ENCODE results near the gene HRCT1. TPM values are rescaled to one million over a fixed set of nuclear protein-coding genes. Genes with fewer than 3 reads are reported as not detected.
A peak's percentile ranks its signal among the peaks of the same experiment; 100 is the strongest.
"Not testable (repeated sequence)": the region's sequence is repeated elsewhere in the genome, so short reads cannot be mapped to it uniquely, and the experiment has no call there.

The HRCT1 gene
- total RNA-seq, 1 donor from 2014 or later: not detected

- H3K27ac Mint-ChIP-seq (ENCODE audit: unreplicated experiment): no peak overlapping the region
- DNase-seq: no peak
- H3K36me3 Mint-ChIP-seq (ENCODE audit: unreplicated experiment): peaks cover 17% of the 10 kb centered on the region
- H3K27me3 Mint-ChIP-seq (ENCODE audit: unreplicated experiment): no peaks in the 10 kb centered on the region
- no peak overlapping the region for H3K4me3 Mint-ChIP-seq (ENCODE audit: unreplicated experiment)
- H3K4me1 Mint-ChIP-seq (ENCODE audit: low read depth, unreplicated experiment): no peaks in the 10 kb centered on the region
- no peak for TF ChIP-seq CTCF (IDR thresholded peaks at IDR 0.05; ENCODE audit: partially characterized antibody, unreplicated experiment)
- peaks cover 4% of the 10 kb centered on the region for H3K9me3 Mint-ChIP-seq (ENCODE audit: unreplicated experiment)
Measured at GRCh38 chr9:35872505-35872904, 33.5 kb upstream of the HRCT1 start.

GRCh38 chr9:35882263-35882848 lies 23.6 kb upstream of the HRCT1 start:
- no peaks in the 10 kb centered on the region for H3K27me3 Mint-ChIP-seq (ENCODE audit: unreplicated experiment)
- peak overlapping the region; percentile 10 for H3K27ac Mint-ChIP-seq (ENCODE audit: unreplicated experiment)
- peak; percentile 91 for DNase-seq
- no peaks in the 10 kb centered on the region for H3K9me3 Mint-ChIP-seq (ENCODE audit: unreplicated experiment)
- H3K4me1 Mint-ChIP-seq (ENCODE audit: low read depth, unreplicated experiment): peaks cover 4% of the 10 kb centered on the region
- peak overlapping the region; percentile 51 for H3K4me3 Mint-ChIP-seq (ENCODE audit: unreplicated experiment)
- peak; percentile 93 for TF ChIP-seq CTCF (IDR thresholded peaks at IDR 0.05; ENCODE audit: partially characterized antibody, unreplicated experiment)
- H3K36me3 Mint-ChIP-seq (ENCODE audit: unreplicated experiment): peaks cover 7% of the 10 kb centered on the region

- Mint-ChIP-seq H3K27me3 (ENCODE audit: unreplicated experiment) (no peaks in the 10 kb centered on the region), H3K4me1 (ENCODE audit: low read depth, unreplicated experiment) (peaks cover 4% of the 10 kb centered on the region), H3K9me3 (ENCODE audit: unreplicated experiment) (no peaks in the 10 kb centered on the region), H3K4me3 (ENCODE audit: unreplicated experiment) (peak overlapping the region; percentile 6), H3K36me3 (ENCODE audit: unreplicated experiment) (peaks cover under 1% of the 10 kb centered on the region), H3K27ac (ENCODE audit: unreplicated experiment) (peak overlapping the region; percentile 10)
- no peak for TF ChIP-seq CTCF (IDR thresholded peaks at IDR 0.05; ENCODE audit: partially characterized antibody, unreplicated experiment)
- DNase-seq: no peak
Measured at GRCh38 chr9:35882996-35883395, 23.0 kb upstream of the HRCT1 start.

GRCh38 chr9:35884908-35885307 lies 21.1 kb upstream of the HRCT1 start:
- H3K27ac Mint-ChIP-seq (ENCODE audit: unreplicated experiment): not testable (repeated sequence)

GRCh38 chr9:35891646-35892045 lies 14.4 kb upstream of the HRCT1 start:
- peaks cover 2% of the 10 kb centered on the region for H3K27me3 Mint-ChIP-seq (ENCODE audit: unreplicated experiment)
- no peaks in the 10 kb centered on the region for H3K9me3 Mint-ChIP-seq (ENCODE audit: unreplicated experiment)
- no peak for TF ChIP-seq CTCF (IDR thresholded peaks at IDR 0.05; ENCODE audit: partially characterized antibody, unreplicated experiment)
- no peak for DNase-seq
- no peak overlapping the region for H3K27ac Mint-ChIP-seq (ENCODE audit: unreplicated experiment)
- no peaks in the 10 kb centered on the region for H3K36me3 Mint-ChIP-seq (ENCODE audit: unreplicated experiment)
- H3K4me1 Mint-ChIP-seq (ENCODE audit: low read depth, unreplicated experiment): no peaks in the 10 kb centered on the region
- H3K4me3 Mint-ChIP-seq (ENCODE audit: unreplicated experiment): no peak overlapping the region

More at GRCh38 chr9:35884908-35885307, 21.1 kb upstream of the HRCT1 start:
- DNase-seq; H3K27me3 Mint-ChIP-seq (ENCODE audit: unreplicated experiment); H3K4me1 Mint-ChIP-seq (ENCODE audit: low read depth, unreplicated experiment); H3K9me3 Mint-ChIP-seq (ENCODE audit: unreplicated experiment); H3K4me3 Mint-ChIP-seq (ENCODE audit: unreplicated experiment); H3K36me3 Mint-ChIP-seq (ENCODE audit: unreplicated experiment): not testable (repeated sequence)

Data from glutamatergic neuron (in vitro differentiated cells).